Measurements from ENCODE around the gene CHCHD6.

The CHCHD6 gene

DNA sequence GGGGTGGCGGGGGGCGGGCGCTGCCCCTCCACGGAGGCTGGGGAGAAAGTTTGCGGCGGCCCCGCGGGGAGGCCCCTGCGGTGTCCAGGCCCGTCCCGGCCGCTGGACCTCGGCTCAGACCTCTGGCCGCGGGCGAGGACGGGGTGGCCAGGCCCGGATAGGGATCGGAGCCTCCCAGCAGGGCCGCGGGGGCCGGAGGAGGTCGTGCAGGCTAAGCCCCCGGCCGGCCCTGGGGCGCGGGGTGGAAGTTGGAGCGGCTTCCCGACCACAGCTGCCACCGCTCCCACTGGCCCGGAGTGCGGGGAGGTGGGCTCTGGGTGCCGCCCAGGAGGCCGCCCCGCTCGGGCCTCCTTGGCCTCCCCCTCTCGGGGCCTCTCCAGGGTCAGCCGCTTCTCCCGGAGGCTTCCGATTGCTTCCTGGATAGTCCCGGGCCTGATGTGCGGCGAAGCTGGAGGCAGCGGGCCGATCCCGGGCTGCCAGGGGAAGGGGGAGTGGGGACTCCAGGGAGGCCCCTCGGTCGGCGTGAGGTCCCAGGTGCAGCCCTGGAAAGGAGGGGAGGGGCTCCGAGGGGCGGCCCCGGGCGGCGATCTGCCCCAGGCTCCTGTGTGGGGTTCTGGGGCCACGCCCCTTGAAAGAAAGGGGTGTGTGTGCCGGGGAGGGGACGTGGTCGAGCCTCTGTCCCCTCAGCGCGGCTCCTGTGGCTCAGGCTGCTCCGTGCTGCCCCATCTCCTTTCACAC lies 279.8 kb downstream of the CHCHD6 start:
- DNase-seq, result peak; percentile 30

DNA sequence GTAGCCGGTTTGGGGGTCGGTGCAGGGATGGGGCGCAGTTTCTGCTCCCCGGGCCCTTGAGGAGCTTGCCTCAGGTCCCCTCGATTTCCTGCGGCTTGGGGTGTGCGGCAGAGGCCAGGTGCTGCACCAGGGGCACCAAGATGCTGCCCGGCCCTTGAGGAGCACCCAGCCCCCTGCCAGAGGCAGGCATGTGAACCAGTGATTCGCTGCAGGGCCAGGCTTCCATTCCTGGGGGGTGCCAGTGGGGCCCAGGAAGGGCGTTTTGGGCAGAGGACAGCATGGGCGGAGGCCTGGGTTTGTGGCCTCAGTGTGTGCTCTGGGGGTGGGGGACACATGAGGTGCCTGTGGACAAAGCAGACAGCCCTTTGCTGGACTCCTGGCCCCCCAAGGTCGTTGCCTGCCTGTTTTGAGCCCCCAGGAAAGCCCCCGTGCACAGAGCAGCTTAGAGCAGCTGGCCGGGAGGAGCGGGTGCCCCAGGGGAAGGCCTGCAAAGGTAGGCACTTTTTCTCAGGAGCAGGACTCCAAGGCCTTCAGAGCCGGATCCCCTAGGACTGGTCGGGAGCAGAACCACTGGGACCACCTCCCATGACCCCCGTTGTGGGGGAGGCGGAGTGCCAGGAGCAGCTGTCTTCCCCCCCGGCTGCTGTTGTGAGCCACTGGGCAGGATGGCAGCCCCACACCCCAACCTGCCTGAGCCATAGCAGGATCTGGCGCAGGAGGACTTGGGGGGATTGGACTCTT lies 280.5 kb downstream of the CHCHD6 start:
- DNase-seq, result no peak

DNA sequence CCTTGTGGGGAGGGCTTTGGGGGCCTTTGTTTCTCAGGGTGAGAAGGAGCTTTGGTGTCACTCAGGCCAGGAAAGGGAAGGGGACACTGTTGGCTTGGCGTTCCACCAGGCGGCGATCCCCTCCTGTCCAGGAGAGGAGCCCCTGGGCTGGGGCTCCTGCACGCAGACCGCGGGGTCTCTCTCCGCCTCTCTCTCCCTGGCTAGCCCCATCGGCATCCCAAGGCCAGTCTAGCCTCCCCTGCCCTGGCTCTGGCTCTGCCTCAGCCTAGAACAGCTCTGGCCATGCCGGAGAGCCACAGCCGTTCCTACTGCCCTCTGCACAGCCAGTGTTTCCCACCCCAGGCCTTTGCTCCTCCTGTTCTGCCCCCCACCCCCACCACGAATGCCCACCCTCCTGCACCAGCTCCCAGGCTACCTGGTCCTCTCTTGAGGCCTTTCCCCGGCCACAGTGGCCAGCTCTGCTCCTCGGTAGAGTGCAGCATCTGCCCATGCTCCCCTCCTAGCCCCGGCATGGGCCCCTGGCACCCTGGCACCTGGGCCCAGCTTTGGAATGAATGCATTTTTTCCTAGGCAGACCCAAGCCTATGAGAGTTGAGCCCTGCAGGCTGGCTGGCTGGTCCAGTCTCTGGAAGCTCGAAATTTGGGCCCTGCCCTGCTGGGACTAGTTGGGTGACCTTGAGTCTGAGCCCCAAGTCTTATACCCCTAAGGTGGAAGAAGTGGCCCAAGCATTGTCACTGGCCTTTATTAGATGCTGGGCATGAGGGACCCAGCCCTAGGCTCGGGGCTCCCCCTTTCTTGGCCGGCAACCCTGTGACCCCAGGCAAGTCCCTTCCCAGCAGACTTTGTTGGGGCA lies 281.3 kb downstream of the CHCHD6 start:
- no peak for DNase-seq

DNA sequence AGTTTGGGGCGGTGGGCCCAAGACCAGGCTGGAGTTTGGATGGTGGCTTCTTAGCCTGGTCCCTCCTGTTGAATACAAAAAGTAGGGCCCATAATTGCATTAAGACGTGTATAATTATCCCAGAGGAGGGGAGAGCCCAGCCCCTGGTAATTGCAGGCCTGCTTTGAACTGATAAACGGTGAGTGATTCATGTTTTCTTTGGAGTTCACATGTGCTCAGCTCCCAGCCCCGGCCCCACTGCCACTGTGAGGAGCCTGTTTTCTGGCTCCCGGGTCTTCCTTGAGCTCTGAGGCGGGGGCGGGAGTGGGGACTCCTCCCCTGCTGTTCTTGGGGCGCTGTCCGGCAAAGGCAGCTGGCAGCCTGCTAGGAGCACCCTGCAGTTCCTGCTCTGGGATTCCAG lies 282.0 kb downstream of the CHCHD6 start:
- DNase-seq, result no peak

DNA sequence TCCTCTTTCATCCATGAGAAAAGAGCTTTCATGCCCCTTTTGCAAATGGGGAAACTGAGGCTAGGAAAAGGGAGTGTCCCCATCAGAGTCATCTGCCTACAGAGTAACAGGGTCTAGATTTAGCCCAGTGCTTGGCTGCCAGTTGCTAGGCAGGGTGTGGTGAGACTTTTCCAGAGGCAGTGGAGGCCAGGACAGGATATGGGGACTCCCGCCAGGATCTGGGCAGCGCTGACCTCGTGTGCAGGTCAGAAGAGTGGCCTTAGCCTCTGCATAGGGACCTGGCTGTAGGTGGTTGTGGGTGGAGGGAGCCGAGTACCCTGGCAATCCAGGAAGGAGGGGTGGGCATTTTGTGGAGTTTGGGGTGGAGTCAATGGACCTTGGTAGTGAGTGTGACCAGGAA lies 283.1 kb downstream of the CHCHD6 start:
- DNase-seq, result no peak

DNA sequence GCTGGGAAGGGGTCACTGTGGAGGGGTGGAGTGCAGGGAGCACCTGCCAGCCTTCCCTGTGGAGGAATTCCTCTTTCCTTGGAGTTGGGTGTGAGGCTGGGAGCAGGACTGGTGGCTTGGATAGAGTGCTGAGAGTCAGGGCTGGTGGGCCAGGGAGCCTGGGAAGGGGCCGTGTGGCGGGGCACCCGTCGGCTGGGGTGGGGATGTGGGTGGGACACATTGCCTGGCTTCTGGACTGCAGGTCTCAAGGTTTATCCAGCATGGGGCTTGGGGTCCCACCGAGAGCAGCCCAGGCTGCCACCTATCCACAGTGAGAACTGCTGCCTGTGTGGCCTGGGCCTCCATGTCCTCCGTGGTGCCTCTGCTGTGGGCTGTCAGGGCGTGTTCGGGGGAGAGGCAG lies 283.6 kb downstream of the CHCHD6 start:
- DNase-seq, result no peak

DNA sequence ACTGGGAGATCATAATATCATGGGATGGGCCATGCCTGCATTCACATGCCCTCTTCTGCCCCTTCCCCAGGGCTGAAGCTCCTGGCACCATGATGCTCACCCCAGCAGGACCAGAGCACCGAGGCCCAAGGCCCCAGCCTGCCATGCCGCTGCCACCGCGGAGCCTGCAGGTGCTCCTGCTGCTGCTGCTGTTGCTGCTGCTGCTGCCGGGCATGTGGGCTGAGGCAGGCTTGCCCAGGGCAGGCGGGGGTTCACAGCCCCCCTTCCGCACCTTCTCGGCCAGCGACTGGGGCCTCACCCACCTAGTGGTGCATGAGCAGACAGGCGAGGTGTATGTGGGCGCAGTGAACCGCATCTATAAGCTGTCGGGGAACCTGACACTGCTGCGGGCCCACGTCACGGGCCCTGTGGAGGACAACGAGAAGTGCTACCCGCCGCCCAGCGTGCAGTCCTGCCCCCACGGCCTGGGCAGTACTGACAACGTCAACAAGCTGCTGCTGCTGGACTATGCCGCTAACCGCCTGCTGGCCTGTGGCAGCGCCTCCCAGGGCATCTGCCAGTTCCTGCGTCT lies 284.5 kb downstream of the CHCHD6 start:
- DNase-seq, result no peak

DNA sequence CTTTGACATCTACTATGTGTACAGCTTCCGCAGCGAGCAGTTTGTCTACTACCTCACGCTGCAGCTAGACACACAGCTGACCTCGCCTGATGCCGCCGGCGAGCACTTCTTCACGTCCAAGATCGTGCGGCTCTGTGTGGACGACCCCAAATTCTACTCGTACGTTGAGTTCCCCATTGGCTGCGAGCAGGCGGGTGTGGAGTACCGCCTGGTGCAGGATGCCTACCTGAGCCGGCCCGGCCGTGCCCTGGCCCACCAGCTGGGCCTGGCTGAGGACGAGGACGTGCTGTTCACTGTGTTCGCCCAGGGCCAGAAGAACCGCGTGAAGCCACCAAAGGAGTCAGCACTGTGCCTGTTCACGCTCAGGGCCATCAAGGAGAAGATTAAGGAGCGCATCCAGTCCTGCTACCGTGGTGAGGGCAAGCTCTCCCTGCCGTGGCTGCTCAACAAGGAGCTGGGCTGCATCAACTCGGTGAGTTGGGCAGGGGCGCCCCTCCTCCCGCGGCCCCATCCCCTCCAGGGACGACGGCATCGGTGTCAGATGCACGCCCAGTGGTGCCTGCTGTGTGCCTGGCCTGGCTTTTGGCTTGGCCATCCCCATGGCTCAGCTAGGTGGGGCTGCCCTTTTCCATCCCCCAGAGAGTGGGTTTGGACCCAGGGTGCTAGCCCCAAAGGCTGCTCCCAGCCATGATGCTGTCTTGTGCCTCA lies 285.4 kb downstream of the CHCHD6 start:
- DNase-seq, result no peak

DNA sequence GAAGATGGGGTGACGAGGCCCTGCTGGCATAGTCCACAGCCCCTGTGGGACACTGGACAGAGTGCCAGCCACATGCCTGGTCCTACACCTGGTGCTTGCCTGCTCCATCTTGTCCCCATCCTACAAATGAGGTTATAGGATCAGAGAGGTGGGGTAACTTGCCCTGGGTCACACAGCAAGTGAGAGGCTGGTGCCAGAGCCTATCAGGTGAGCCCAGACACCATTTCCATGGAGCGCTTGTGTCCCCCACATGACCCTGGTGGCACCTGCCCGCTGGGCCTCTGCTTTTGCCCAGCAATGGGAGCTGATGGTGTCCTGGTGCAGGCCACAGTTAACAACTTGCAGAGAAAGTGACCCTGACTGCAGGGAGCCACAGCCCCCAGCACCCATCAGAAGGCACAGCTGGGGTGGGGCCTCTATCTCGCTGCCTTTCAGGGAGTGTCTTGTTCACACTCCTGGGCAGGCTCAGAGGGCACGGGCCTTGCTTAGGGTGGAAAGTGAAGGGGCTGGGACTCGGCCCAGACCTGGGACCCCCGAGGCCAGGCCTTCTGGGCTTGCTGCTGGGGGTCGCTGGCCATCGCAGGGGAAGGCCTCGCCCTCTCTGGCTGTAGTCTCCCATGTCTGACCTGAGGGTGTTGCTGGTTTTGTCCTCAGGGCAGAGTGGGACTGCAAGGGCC lies 286.1 kb downstream of the CHCHD6 start:
- no peak for DNase-seq

DNA sequence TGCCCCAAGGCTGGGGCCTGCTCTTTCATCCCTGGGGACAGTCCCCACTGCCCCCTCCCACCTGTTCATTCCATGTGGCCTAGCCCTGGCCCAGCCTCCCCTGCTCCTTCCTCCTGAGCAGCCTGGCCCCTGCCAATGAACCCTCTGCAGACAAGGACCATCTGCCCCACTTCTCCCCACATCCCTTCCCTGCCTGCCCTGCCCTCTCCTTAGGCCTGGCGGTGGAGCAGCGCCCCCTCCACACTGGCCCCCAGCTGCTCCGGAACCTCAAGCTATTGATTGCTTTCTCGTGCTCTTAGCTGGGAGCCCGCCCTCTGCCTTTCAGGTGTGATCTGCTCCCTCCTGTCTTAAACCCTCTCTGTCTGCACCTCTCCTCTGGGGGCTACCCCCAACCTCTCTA lies 286.9 kb downstream of the CHCHD6 start:
- no peak for DNase-seq

DNA sequence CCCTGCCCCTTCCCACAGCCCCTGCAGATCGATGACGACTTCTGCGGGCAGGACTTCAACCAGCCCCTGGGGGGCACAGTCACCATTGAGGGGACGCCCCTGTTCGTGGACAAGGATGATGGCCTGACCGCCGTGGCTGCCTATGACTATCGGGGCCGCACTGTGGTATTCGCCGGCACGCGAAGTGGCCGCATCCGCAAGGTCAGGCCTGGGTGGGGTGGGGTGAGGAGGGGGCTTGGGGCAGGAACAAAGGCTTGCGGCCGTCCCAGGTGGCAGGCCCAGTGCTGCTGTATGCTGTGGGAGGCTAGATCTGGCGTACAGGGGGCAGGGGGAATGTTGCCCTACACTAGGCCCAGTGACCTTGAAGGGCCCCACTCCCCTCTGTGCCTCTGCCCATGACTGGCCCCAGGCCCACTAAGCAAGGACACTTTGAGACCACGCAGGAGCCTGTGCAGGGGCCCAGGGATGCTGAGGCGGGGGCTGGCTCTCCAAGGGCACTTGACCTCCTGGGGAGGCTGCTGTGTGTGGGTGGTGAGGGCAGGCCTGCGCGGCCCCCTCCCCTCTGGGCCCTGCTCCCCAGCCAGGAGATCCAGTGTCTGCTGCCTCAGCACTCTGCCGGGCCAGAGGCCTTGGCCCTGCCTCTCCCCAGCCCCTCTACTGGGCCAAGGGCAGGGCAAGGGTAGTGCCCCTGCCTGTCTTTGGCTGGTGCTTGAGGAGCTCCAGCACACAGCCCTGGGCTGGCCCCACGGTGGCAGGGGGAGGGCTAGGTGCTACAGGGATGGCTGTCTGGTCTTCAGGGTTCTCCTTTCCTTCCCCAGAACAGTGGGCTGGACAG lies 287.5 kb downstream of the CHCHD6 start:
- DNase-seq, result no peak

DNA sequence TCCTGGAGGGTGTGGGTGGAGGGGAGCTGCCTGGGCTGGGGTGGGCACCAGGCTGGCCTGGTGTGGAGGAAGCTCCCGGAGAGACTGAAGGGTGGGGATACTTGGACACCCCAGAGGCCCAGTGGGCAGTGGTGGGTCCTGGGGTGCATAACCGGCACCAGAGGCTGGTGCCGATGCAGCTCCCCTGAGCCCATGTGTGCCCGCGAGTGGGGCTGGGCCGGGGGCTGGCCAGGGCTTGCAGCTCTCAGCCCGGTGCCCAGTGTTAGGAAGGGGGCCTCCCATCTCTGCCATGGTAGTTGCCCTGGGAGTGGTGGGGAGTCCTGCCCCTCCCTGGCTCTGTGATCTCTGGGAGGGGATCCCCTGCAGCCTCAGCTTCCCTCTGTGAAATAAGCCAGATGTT lies 288.2 kb downstream of the CHCHD6 start:
- no peak for DNase-seq

DNA sequence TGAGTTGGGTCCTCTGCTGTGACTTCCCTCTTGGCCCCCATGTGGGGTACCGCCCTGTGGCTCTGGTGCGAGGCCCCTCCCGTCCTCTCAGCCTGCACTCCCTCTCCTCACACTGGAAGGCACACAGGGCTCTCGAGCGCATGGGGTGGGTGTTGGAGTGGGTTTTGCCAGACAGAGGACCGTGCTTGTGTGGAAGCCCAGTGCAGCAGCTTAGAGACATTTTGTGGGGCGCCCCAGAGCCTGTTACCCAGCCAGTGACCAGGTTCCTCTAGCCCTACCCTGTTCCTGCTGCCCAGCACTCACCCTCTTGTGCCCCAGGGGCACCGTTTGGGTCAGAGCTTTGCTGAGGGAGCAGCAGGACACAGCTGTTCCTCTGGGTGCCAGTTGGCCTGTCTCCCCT lies 288.7 kb downstream of the CHCHD6 start:
- no peak for DNase-seq

DNA sequence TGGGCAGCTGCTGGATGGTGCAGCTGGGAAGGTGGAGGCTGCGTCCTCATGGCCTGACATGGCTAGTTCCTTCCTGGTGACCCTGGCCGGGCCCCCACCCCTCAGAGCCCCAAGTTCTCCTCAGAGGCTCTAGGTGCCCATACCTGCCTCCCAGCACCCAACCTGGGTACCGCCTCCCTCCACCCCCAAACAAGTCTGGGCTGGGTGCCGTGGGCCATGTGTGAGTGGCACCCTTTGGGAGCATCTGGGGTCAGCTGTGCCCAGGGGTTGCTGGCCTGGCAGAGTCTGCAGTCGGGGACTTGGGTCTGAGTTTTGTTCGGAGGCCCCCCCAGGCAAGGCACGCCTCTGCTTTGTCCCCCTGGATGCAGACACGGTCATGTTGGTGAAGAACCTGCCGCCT lies 289.4 kb downstream of the CHCHD6 start:
- DNase-seq, result no peak

DNA sequence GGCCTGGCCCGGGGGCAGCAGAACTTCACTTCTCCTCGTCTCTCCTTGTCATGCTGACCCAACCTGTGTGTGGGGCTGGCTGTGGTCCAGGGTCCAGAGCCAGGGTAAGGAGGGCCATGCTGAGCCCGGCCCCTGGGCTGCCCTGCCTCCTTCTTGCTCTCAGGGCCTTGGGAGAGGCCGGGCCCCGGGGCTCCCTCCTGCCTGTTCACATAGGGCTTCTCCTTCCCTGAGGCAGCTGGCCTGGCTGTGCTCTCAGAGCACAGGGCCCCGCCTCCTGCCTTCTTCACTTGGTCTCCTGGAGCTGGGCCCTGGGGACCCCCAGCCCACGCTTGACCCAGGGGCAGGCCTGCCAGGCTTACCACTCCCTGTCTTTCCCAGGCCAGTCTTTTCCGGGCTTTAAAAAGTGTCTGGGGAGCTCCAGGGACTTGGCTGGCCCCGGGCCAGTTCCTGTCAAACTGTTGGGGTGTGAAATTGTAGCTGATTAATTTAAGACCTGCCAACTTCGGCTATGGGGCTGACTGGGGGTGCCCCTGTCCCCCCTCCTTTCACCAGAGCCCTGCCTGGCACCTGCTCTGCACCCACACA lies 290.7 kb downstream of the CHCHD6 start:
- no peak for DNase-seq

DNA sequence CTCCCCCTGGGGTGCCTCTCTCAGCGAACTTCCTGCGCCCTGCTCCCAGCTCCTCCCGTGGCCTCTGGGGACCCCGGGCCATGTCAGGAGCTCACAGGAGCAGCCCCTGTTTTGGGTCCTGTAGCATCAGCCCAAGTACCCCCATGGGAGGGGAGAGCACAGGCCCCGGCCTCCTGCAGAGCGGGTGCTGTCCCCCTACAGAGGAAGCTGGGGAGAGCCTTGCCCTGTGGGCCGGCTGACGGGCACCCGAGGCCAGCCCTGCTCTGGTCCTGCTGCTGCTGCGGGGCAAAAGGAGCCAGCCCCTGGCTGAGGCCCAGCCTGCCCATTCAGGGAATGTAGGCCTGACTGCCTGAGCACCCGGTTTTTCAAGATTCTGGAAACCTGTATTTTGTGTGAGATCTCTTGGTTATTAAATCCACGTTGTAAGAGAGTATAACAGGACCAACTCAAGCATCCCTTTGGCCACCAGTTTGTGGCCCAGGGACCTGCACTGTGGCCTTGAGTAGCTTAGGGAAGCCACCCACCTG lies 291.3 kb downstream of the CHCHD6 start:
- DNase-seq, result no peak

DNA sequence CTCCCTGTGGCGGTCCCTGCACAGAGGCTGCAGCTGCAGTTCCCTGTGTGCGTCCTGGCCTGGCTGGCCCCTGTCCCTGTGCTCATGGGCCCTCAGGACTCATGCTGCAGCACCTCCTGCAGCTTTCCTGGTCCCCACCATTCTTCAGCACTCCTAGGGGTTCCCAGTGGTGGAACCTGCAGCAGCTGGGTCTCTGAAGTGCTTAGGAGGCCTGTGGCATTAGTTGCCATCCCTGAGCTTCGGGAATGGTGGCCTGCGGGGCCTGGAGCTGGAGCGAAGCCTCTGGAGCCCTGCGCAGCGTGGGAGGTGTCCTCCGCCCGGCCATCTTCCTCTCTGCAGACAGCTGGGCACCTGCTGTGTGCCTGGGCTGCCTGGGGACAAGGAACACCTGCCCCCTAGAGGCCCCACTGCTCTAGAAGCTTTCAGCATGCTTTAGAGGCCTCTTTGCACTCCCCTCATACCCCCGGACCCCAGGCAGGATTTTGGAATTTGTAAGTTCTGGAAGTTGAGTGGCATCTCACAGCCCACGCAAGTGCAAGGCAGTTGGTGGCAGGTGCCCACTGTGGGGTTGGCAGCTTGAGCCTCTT lies 292.0 kb downstream of the CHCHD6 start:
- DNase-seq, result no peak

DNA sequence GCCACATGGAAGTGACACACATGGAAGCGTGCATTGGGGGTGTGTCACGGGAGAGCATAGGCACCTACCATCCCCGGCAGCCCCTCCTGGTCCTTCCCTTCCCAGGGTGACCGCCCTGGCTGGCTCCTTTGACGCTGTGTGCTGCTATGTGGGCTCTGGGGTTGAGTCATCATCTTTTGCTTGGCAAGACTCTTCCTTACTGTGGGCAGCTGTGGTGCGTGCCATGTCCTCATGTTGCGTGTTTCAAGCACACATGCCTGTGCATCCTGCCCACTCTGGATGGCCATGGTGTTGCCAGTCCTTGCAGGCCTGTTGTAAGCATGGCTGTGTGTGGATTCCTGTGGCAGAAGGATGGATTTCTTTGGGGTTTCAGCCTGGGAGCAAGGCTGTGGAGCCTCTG lies 292.9 kb downstream of the CHCHD6 start:
- no peak for DNase-seq

DNA sequence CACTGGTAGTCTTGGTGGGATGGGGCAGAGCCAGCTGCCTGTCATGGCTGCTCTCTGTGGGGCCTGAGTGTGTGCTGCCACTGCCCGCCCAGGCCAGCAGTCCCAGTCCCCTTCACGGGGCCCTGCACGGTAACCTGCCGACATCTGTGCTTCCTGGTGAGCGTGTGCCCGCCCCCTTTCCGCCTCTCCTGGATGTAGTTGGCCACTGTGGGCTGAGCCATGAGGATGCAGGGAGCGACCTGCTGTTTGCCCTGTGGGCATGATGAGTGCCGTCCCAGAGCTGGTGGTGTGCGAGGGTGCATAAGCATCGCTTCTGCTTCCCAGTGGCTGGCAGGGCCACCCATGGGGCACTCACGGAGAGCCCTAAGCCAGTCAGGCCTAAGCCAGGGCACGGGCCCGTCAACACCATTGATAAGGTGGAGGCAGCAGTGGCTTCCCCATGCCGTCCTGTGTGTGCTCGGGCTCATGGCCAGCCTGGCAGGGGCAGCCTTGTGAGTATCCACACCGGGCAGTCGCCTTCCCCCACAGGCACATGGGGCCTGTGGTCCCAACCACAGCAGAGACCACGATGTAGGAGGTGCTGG lies 293.5 kb downstream of the CHCHD6 start:
- no peak for DNase-seq

DNA sequence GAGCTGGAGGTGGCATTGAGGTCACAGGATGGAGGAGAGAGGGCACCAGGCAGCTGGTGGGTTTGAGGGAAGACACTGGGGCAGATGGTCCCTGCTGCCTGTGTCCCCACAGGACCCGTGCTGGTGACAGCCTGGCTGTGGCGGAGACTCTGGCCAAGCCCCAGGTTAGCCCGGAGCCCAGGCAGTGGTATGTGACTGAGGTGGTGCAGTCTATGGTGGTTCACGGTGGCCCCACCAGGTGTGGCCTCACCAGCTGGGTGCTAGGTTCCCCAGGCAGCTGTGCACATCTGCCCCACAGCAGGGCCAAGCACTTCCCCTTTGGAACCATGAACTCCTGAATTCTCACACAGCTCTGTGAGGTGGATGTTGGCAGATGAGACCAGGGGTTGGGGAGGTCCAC lies 294.3 kb downstream of the CHCHD6 start:
- no peak for DNase-seq
